NK-92 (cell line): ENCODE measurements around the gene HNRNPK.
"Not testable (repeated sequence)": the region's sequence is repeated elsewhere in the genome, so short reads cannot be mapped to it uniquely, and the experiment has no call there.

ENCODE experiments used
- DNase-seq: peaks from one replicate; lab custom pipeline; 2025; ENCODE audit not compliant: unreplicated experiment; lab: John Stamatoyannopoulos, UW

The HNRNPK gene

DNA sequence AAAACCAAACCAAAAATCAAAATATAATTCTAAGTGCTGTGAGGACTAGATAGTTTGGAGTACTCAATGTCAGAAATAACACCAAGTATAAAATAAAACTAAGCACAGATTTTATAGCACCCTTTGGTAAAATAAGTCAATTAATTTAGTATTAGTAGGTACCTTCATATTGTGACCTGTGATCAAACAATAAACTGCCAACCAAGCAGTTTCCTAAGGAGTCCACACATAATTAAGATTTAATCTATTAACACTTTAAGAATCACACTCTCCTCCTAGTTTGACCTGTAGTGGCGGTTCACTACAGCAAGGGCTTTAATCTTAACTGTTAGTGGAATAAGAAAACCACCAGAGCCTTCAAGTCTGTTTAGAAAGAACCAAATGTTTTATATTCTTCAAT is 2.8 kb downstream of the HNRNPK start:
- no peak for DNase-seq

DNA sequence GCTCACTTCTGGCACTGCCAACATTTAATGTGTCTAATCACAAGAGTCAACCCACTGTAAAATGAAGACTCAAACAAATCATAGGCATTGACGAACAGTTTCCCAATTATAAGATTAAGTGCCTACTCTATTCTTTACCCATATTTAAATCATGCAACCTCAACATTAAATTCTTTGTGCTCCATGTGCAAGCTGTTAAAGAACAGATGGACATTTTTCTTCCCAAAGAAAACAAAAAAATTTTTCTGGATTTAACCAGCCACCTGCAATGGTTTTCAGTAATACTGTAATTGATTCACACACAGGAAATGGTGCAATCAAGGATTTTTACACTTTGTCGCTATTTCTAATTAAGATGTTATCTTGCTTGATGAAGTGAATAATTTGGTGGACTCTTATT is 3.6 kb downstream of the HNRNPK start:
- no peak for DNase-seq

- no peak for DNase-seq
Measured at GRCh38 chr9:83975300-83975699, 4.7 kb downstream of the HNRNPK start.

DNA sequence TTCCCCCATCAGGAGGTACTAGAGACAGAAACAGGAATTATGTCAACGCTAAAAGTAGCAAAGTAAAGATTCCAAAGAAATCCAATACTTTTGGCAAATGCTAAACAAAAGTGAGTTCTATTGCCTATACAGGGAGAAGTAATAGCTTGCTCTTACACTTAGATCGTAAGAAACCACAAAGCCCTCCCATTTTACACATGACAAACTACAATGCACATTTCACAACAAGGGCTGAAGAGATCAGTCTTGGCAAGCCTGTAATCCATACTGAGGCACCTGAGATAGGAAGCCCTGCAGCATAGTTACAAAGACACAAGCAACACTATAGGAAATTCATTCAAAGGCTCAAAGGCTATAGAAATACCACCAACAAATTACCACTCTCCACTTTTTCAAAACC is 7.7 kb downstream of the HNRNPK start:
- no peak for DNase-seq

DNA sequence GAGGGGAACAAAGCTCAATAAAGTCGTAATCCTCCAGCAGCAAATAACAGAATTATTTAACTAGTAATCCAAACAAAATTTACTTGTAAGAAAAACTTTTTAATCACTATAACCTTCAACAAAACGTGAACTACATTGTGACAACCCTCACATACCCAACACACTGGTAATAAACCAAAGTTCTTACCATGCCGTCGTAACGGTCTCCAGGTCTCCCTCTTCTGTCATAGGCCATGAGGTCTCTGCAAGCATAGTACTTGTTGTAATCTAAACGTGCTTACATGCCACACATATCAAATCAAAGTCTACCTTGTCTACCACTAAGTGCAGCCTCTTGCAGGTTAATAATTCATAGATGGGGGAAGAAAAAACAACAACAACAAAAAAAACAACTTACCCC is 8.5 kb downstream of the HNRNPK start:
- DNase-seq = no peak

GRCh38 chr9:83969602-83970001 is 10.4 kb downstream of the HNRNPK start:
- no peak for DNase-seq

GRCh38 chr9:83967073-83967472 is 12.9 kb downstream of the HNRNPK start:
- DNase-seq = no peak

- no peak for DNase-seq
Measured at GRCh38 chr9:83966209-83966582, 13.8 kb downstream of the HNRNPK start.

DNA sequence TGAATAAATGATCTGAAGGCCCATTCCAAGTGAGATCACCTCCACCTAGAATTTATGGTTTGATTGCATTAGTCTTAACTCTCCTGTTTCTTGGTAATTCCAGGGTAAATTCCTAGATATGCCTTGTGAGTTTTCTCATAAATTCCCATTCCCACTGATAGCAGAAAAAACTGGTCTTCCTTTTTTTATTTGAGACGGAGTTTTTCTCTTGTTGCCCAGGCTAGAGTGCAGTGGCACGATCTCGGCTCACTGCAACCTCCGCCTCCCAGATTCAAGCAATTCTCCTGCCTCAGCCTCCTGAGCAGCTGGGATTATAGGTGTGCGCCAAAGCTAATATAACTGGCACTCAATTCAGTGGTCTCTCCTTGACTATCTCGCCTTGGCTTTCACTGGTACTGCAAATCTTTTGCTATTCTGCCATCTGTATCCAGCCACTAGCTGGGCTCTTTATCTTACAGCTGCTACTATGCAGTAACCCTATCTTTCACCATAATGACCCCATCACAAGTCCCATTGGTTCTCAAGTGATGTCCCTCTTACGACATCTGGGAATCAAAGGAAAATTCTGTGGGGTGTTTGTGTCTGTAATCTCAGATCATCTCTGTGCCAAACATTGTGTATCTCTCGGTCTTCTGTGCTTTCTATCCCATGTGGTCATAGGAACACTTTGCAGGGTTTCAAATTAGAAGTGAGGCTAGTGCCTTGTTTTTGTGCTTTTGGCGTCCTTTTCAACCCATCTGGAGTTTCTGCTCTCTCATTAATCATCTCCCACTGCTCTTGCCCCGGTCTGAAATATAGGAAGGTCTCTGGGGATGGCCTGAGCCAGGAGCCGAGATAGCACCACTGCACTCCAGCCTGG is 14.4 kb downstream of the HNRNPK start:
- DNase-seq = no peak

- no peak for DNase-seq
Measured at GRCh38 chr9:83964973-83965349, 15.1 kb downstream of the HNRNPK start.

GRCh38 chr9:83962165-83962564 is 17.9 kb downstream of the HNRNPK start:
- DNase-seq = no peak

- DNase-seq = no peak
Measured at GRCh38 chr9:83960991-83961390, 19.0 kb downstream of the HNRNPK start.

DNA sequence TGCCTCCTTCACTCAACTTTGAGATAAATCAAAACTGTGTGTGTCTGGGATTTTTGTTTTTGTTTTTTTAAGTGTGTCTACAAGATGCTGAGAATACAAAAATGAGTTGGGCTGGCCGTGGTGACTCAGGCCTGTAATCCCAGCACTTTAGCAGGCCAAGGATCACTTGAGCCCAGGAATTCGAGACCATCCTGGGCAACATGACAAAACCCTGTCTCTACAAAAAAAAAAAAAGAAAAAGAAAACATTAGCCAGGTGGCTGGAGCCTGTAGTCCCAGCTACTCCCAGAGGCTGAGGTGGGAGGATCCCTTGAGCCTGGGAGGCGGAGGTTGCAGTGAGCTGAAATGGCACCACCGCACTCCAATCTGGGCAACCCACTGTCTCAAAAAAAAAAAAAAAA is 21.0 kb downstream of the HNRNPK start:
- no peak for DNase-seq

DNA sequence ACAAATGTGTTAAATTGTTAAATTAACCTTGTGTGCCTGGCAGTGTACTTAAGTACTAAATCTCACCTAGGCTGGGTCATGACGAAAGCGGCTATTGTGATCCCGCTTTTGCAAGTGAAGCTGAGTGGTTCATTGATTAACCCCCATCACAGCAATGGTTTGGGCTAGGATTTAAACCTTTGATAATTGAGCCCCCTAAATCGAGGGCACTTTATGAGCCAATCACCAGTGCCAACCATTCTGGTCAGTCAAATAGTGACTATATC is 22.8 kb downstream of the HNRNPK start:
- no peak for DNase-seq

DNA sequence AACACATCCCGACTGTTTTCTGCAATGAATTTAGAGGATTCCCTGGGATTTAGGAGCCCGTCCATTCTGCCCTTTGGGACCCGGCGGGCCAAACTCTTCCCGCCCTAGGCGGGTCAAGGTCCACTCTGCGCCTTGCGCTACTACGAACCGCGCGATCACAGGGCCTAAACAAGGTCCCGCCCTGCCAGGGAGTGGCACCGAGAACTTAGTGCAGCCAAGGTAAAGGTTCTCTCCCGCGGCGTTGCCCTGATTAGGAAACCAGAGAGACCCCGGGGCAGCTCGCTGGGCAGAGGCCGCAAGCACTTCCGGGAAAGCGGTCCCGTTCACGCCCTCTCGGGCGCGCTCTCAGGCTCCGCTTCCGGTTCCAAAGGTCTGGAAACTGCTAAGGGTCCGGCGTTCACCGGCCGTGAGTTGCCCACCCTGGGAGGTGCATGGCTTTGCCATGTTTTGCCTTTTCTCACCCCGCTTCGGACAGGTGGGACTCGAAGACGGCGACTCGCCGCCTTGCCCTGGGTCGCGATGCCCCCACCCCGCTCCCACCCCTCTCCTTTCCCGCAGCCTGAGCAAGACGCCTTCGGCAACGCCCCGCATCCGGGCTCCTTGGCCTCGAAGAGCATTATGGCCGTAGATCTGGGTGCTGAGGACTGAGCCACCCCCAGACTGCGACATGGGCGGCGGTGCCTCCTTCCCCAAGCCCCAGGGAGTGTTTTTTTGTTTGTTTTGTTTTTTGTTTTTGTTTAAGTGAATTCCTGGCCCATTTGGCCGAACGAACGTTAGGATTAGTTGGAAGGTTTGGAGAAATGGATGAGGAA is 23.4 kb downstream of the HNRNPK start:
- DNase-seq = no peak

GRCh38 chr9:83956086-83956435 is 24.0 kb downstream of the HNRNPK start:
- no peak for DNase-seq

- not testable (repeated sequence) for DNase-seq
Measured at GRCh38 chr9:83948096-83948495, 31.9 kb downstream of the HNRNPK start.

- no peak for DNase-seq
Measured at GRCh38 chr9:83940590-83941303, 39.3 kb downstream of the HNRNPK start.

DNA sequence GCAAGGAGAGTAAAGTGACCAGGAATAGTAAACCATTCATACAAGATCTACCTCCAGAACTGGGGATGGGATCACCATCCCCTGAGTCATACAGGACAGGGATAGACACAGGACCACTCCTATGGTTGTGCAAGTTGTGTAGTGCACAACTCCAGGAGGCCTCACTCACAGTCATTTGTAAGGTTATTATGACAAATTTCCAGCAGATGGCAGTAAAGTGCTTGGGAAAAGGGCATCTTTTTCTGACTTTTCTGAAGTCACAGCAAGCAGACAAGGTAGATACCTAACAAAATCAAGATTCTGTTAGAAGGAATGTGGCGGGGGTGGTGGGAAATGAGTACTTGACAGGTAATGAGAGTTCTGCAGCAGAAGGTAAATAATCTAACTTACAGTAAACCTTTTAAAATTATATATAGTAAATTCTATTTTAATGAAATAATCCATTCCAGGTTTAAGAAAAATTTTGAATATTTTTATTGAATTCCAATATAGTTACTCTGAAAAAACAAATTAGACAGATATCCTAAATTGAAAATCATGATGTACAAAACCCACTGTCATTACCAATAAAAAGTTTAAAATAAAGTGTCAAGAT is 42.1 kb downstream of the HNRNPK start:
- no peak for DNase-seq

- DNase-seq = no peak
Measured at GRCh38 chr9:83936523-83936922, 43.5 kb downstream of the HNRNPK start.

DNA sequence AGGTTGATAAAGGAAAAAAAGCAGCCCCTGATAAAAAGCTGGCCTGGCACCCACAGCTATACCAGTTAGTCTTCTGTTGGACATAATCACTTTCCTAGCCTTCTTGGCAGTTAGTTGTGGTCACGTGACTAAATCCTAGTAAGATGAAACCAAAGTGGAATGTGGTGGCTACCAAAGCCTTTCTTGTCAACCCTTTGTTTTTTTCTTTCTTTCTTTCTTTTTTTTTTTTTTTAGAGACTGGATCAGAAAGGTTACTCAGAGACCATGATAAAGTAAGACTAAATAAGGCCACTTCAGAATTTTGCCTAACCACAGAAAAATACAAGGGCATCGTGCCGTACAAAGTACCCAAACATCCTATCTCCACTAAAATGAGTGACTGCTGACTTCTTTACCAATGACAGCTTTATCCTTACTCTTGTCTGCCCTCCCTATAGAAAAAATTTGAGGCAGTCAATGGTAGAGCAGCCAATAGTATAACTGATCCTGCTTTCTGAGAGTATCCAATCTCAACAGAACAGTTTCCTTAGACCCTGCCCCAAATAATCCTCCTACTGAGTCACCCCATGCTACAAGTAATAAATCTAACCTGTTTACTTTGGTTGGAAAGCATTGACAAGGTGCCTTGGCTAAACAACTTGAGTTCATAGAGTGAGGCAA is 44.6 kb downstream of the HNRNPK start:
- no peak for DNase-seq
